K562 (cell line): ENCODE measurements around the gene F13B.

Source experiments
- CHD1 ChIP-seq: fragments of 200-600 bp; sonication (generic); IDR thresholded peaks from one replicate; pipeline ENCODE4 v1.6.1; 2012; ENCODE audit warnings: mild to moderate bottlenecking, moderate library complexity, low read length, inconsistent platforms
- EP300 ChIP-seq: IDR thresholded peaks from 2 replicates; pipeline ENCODE4 v1.6.1; 2012; ENCODE audit warnings: low read length, improper control_type of control experiment
- PBX2 ChIP-seq, 2 experiments: IDR thresholded peaks in 1 of 2; conservative IDR thresholded peaks in 1 of 2; 2 replicates each; pipeline ENCODE4 v1.6.1; 2016; ENCODE audit warnings: low read depth in 2 of 2, mild to moderate bottlenecking in 1 of 2, missing compliant biosample characterization in 1 of 2, missing genetic modification characterization in 1 of 2, moderate library complexity in 1 of 2
- POLR2A ChIP-seq: fragments of 450-650 bp; conservative IDR thresholded peaks from 2 replicates; pipeline ENCODE4 v1.6.1; 2016

GRCh38 chr1:197016751-197017150, 50.3 kb downstream of the F13B start:
- TF ChIP-seq EP300 (no peak), CHD1 (no peak), POLR2A (no peak), PBX2 (CRISPR knock-in tag; IDR thresholded peaks at IDR 0.05; ENCODE audit: low read depth) (no peak), PBX2 (tag; conservative IDR thresholded peaks at IDR 0.05; ENCODE audit: low read depth) (no peak)
